Aorta (tissue), 5 donors: ENCODE results near the gene SYNE1. TPM values are rescaled to one million over a fixed set of nuclear protein-coding genes. Genes with fewer than 3 reads are reported as not detected.
"Not testable (repeated sequence)": the region's sequence is repeated elsewhere in the genome, so short reads cannot be mapped to it uniquely, and the experiment has no call there.

ENCODE experiments used
- ATAC-seq: fragments of 200-7000 bp; cut with Tn5 transposase; one replicate; pipeline ENCODE4 v1.9.1; 2022; ENCODE audit warnings: moderate library complexity; ENCODE audit not compliant: low FRiP score
- DNase-seq, 2 donors: peaks; one replicate each; pipeline ENCODE4 v3.0.0-alpha.2; 2020
- H3K27ac ChIP-seq, 2 donors: one replicate each; pipeline ENCODE4 v1.5.1; 2013; ENCODE audit warnings: low read length in 2 of 2, mild to moderate bottlenecking in 2 of 2, moderate library complexity in 2 of 2, control low read depth in 1 of 2, inconsistent platforms in 1 of 2, low read depth in 1 of 2
- H3K27me3 ChIP-seq, 2 donors: one replicate each; pipeline ENCODE4 v1.6.1; 2013; ENCODE audit warnings: control low read depth in 1 of 2, low read length in 1 of 2, mild to moderate bottlenecking in 1 of 2, moderate library complexity in 1 of 2; ENCODE audit not compliant: insufficient read depth in 2 of 2, control insufficient read depth in 1 of 2
- H3K36me3 ChIP-seq, 2 donors: one replicate each; pipeline ENCODE4 v1.6.1; 2013; ENCODE audit warnings: control low read depth in 1 of 2, low read length in 1 of 2, mild to moderate bottlenecking in 1 of 2; ENCODE audit not compliant: insufficient read depth in 2 of 2, control insufficient read depth in 1 of 2
- H3K4me1 ChIP-seq, 2 donors: one replicate each; pipeline ENCODE4 v1.6.1; 2013; ENCODE audit warnings: low read length in 2 of 2, control low read depth in 1 of 2, mild to moderate bottlenecking in 1 of 2, moderate library complexity in 1 of 2; ENCODE audit not compliant: insufficient read depth in 2 of 2, control insufficient read depth in 1 of 2
- H3K4me3 ChIP-seq, 2 donors: one replicate each; pipeline ENCODE4 v1.5.1; 2013; ENCODE audit warnings: low read length in 2 of 2, control low read depth in 1 of 2, mild to moderate bottlenecking in 1 of 2
- H3K9me3 ChIP-seq: one replicate; pipeline ENCODE4 v1.6.1; 2013; ENCODE audit warnings: mild to moderate bottlenecking, low read length; ENCODE audit not compliant: control insufficient read depth
- WGBS, 2 donors: extraction: QIAGEN DNeasy Blood & Tissue Kit; methylation state at CpG; one replicate each; pipeline ENCODE4 v1.1.7; 2013; 5-methylcytosine and 5-hydroxymethylcytosine counted together
- intact Hi-C, 2 donors: fragments of 100-400 bp; cut with DNase I; formaldehyde crosslinking; loops; one replicate each; pipeline versions ENCODE4 v1.14.2 to v1.15.0; 2022
- polyA plus RNA-seq, 2 donors: library from polyadenylated mRNA; stranded (reverse); fragments of 200-250 nt; gene quantifications; one replicate each; pipeline ENCODE4 v1.2.3, GENCODE V29; 2013
- total RNA-seq, 2 donors: library from RNA; stranded (reverse); fragmentation: NEBNext Ultra II Directional; extraction: Animal tissue kit (Norgen Biotek cat#: 25700); gene quantifications; one replicate each; pipeline ENCODE4 v1.2.1, GENCODE V29; 2021
- donor health status: healthy with polysubstance abuse.
- donor health status: Bipolar disorder and iron deficiency.
- donor health status: DM: no; HTN: no; CAD: no.
- donor health status: DM: no; HTN: no; CAD: no.
- donor health status: DM: yes; HTN: yes; CAD: no.

The SYNE1 gene
- total and polyA plus RNA-seq, 4 donors = 54.3 to 356 (median 221) TPM

GRCh38 chr6:152076242-152076641 is 560.9 kb downstream of the SYNE1 start:
- H3K27me3 ChIP-seq, H3K4me3 ChIP-seq, DNase-seq, intact Hi-C loops, ATAC-seq, H3K27ac ChIP-seq, H3K9me3 ChIP-seq, H3K4me1 ChIP-seq, H3K36me3 ChIP-seq: not testable (repeated sequence)
- 65 to 82% methylated on average over 3 of the region's 3 CpGs for WGBS, 2 donors

GRCh38 chr6:152071843-152072242 is 565.3 kb downstream of the SYNE1 start:
- no peak for DNase-seq
- Histone ChIP-seq H3K27me3 (no peaks in the 10 kb centered on the region), H3K27ac (no peak overlapping the region), H3K4me1 (peaks cover 0 to 2% of the 10 kb centered on the region in 2 donors), H3K36me3 (no peaks in the 10 kb centered on the region), H3K4me3 (no peak overlapping the region), H3K9me3 (peaks cover 1% of the 10 kb centered on the region)
- intact Hi-C loops = no loop called here
- ATAC-seq = no peak
- WGBS, 2 donors = 54 to 62% methylated on average over 3 of the region's 3 CpGs

Other genes with a start within 250 kb of the SYNE1 start
- 10 to 100 TPM; 11.9 to 20.1 TPM for gene MYCT1, start 60.5 kb upstream of the SYNE1 start, total RNA-seq
- 1 to 10 TPM in 1 of 2 donors, under 1 TPM in 1; 0.59 to 2.0 TPM for gene MYCT1, start 60.5 kb upstream of the SYNE1 start, polyA plus RNA-seq
- gene VIP, start 113.4 kb upstream of the SYNE1 start, total RNA-seq = 1 to 10 TPM in 1 of 2 donors, under 1 TPM in 1; 0.78 to 1.5 TPM
- under 1 TPM in 1 of 2 donors, not detected in 1; 0.38 TPM for gene VIP, start 113.4 kb upstream of the SYNE1 start, polyA plus RNA-seq